DMS153 treated with DMSO at 0.1 percent for 48 hours (cell line): ENCODE measurements around the gene BCORL1.

Experiments used
- DNase-seq: peaks from one replicate; lab custom pipeline; 2025; ENCODE audit not compliant: unreplicated experiment; lab: John Stamatoyannopoulos, UW

The BCORL1 gene

GRCh38 chrX:129982300-129983251 is at the start of gene BCORL1:
Gene BCORL1 (plus strand): TSS chrX:129982635. CDS start chrX:130005232, 22,597 bp downstream.
- peak; percentile 89 for DNase-seq

GRCh38 chrX:129932821-129933321 is 49.6 kb upstream of the BCORL1 start:
- no peak for DNase-seq

- DNase-seq, result no peak
Measured at GRCh38 chrX:129933700-129934099, 48.7 kb upstream of the BCORL1 start.

DNA sequence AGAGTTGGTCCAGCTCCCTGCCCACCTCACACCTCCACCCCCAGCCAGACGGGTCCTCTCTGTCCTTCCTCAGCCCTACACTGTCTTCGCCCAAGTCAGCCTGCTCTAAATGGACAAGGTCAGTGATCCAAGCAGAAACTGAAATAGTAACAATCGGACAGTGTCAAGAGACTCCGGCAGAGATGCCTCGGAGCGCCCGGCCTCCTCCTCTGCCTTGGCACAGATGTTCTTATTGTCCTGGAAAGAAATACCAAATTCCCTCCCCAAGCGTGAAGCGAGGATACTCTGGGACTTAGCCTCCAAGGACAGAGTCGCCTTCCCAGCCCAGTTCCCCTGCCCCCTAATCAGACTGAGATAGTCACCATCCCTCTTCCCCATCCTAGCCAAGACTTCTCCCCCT is 48.0 kb upstream of the BCORL1 start:
- no peak for DNase-seq

- DNase-seq, result no peak
Measured at GRCh38 chrX:129934952-129935351, 47.5 kb upstream of the BCORL1 start.

DNA sequence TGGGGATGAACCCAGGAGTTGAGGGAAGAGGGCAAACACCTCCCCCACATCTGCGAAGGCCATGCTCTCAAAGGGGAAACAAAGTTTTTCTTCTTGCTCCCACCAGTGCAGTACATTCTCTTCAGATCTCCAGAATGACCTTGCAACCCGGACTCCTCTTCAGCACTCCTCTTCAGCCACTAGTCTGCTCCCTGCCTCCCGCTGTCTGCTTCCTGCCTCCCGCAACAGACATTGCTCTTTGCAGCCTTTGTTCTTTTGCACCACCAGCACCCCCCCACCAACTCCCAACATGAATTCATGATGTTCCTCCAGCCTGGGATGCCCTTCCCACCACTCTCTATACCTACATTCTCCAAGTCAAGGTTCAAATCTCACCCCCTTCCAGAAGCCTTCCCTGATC is 44.4 kb upstream of the BCORL1 start:
- DNase-seq, result no peak

GRCh38 chrX:129939986-129940385 is 42.4 kb upstream of the BCORL1 start:
- DNase-seq, result no peak

GRCh38 chrX:129940721-129941120 is 41.7 kb upstream of the BCORL1 start:
- DNase-seq, result no peak

DNA sequence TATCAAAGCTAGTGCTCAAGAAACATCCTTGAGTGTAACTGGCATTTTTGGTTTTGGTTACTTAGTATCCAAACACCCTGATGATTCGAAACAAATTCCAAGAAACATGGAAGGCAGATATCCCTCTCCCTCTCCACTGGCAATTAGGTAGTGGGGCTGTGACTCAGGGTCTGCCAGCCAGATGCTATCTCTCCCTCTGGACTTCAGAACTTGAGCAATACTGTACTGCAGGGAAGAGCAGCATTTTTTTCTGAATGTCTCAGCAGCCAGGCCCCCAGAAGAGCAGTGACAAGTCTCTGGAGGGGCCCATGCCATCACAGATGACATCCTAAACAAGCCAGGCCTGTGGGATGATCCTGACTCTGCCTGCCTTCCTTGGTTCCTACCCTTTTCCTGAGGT is 37.3 kb upstream of the BCORL1 start:
- no peak for DNase-seq

GRCh38 chrX:129953334-129953648 is 29.1 kb upstream of the BCORL1 start:
- DNase-seq, result no peak

DNA sequence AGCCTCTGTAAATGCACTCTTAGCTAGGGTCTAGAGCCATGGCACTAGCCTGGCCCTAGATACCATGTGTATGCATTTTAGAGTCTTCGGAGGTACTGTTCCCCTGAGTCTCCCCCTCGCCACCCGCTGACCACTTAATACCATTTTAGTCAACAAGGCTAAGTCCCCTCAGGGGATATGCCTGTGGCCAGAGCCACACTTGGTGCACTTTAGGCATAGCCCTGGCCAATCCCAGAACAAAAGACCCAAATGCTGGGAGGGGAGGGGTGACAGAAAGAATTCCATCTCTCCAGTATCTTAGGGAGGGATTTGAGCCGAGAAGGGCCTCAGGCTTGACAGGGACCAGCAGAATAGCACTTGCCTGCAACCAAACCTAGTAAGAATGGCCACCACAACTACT is 28.6 kb upstream of the BCORL1 start:
- DNase-seq, result no peak

- no peak for DNase-seq
Measured at GRCh38 chrX:129954804-129955203, 27.6 kb upstream of the BCORL1 start.

DNA sequence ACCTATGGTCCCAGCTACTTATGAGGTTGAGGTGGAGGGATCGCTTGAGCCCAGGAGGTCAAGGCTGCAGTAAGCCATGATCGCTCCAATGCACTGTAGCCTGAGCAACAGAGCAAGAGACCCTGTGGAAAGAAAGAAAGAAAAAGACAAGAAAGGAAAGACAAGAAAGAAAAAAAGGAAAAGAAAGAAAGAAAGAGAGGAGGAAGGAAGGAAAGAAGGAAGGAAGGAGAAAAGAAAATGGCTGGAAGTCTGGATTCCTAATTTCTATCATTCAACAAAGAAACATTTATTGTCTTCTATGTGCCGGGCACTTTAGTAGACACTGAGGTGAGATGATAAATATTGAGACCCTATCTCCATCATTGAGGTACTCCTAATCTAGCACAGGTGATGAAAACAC is 26.8 kb upstream of the BCORL1 start:
- no peak for DNase-seq

GRCh38 chrX:129956145-129956544 is 26.3 kb upstream of the BCORL1 start:
- no peak for DNase-seq

DNA sequence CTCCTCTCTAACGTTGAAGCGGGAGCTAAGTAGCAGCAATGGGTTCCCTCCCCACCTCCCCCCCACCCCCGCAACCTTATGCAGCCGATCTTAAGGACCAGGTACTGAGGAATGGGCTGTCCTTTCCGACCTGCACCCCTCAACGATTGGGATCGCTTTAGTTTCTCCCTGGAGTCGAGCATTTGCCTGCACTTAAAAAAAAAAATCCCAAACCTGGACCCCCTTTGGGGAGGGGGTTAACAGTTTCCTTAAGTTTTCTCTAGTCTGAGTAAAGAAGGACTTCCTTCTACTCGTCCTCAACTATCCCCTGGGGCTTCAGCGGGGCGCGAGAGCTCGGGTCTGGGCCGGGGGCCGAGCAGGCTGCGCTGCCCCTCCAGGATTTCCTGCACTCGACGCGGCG is 25.7 kb upstream of the BCORL1 start:
- no peak for DNase-seq

GRCh38 chrX:129957241-129958082 is 25.0 kb upstream of the BCORL1 start:
- DNase-seq, result peak; percentile 60

- DNase-seq, result no peak
Measured at GRCh38 chrX:129958083-129958465, 24.4 kb upstream of the BCORL1 start.

GRCh38 chrX:129958814-129959492 is 23.5 kb upstream of the BCORL1 start:
- DNase-seq, result no peak

GRCh38 chrX:129959493-129959832 is 23.0 kb upstream of the BCORL1 start:
- DNase-seq, result no peak

- DNase-seq, result peak; percentile 61
Measured at GRCh38 chrX:129961180-129962083, 21.0 kb upstream of the BCORL1 start.
